Measurements from ENCODE around the gene TAMALIN.

- TF ChIP-seq CTCF (IDR thresholded peaks at IDR 0.05 in 8 of 11, conservative IDR thresholded peaks at IDR 0.05 in 3 of 11) (no peak), POLR2A (IDR thresholded peaks at IDR 0.05) (no peak)
These were observed 2.5 kb downstream of the TAMALIN start for GRCh38 chr12:52009081-52009751.

Data from spleen (tissue), 7 donors.